Measurements from ENCODE around the gene MYO5A.

GRCh38 chr15:52344592-52344991, 184.1 kb downstream of the MYO5A start:
- no peak for TF ChIP-seq CTCF (conservative IDR thresholded peaks at IDR 0.05; ENCODE audit: low read length)
- no peak for TF ChIP-seq EZH2phosphoT487 (IDR thresholded peaks at IDR 0.05; ENCODE audit: borderline replicate concordance)

All from Loucy (cell line).